ENCODE data around the gene ZNF609. TPM values are rescaled to one million over a fixed set of nuclear protein-coding genes. Genes with fewer than 3 reads are reported as not detected.
A peak's percentile ranks its signal among the peaks of the same experiment; 100 is the strongest.

Gene ZNF609
- total RNA-seq, 4 donors from 2014 or later = 18.6 to 40.1 (median 23.7) TPM

GRCh38 chr15:64701482-64702184 is 241.3 kb downstream of the ZNF609 start:
- TF ChIP-seq, protein P1, sequence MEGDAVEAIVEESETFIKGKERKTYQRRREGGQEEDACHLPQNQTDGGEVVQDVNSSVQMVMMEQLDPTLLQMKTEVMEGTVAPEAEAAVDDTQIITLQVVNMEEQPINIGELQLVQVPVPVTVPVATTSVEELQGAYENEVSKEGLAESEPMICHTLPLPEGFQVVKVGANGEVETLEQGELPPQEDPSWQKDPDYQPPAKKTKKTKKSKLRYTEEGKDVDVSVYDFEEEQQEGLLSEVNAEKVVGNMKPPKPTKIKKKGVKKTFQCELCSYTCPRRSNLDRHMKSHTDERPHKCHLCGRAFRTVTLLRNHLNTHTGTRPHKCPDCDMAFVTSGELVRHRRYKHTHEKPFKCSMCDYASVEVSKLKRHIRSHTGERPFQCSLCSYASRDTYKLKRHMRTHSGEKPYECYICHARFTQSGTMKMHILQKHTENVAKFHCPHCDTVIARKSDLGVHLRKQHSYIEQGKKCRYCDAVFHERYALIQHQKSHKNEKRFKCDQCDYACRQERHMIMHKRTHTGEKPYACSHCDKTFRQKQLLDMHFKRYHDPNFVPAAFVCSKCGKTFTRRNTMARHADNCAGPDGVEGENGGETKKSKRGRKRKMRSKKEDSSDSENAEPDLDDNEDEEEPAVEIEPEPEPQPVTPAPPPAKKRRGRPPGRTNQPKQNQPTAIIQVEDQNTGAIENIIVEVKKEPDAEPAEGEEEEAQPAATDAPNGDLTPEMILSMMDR (IDR thresholded peaks at IDR 0.05) = no peak
- TF ChIP-seq EP300 (IDR thresholded peaks at IDR 0.05) = no peak
- no peak for TF ChIP-seq POLR2A (IDR thresholded peaks at IDR 0.05)
- no peak for TF ChIP-seq POLR2AphosphoS5 (IDR thresholded peaks at IDR 0.05)
- whole genome bisulfite sequencing = 19% methylated on average over 5 of the region's 5 CpGs
- Histone ChIP-seq H3K27ac (peak overlapping the region; percentile 81), H3K4me1 (peaks cover 66% of the 10 kb centered on the region), H3K27me3 (no peaks in the 10 kb centered on the region), H3K4me3 (peak overlapping the region; percentile 93), H3K9me3 (no peaks in the 10 kb centered on the region), H3K36me3 (no peaks in the 10 kb centered on the region)
- no peak for DNase-seq (ENCODE audit: low spot score in 2 of 2)

DNA sequence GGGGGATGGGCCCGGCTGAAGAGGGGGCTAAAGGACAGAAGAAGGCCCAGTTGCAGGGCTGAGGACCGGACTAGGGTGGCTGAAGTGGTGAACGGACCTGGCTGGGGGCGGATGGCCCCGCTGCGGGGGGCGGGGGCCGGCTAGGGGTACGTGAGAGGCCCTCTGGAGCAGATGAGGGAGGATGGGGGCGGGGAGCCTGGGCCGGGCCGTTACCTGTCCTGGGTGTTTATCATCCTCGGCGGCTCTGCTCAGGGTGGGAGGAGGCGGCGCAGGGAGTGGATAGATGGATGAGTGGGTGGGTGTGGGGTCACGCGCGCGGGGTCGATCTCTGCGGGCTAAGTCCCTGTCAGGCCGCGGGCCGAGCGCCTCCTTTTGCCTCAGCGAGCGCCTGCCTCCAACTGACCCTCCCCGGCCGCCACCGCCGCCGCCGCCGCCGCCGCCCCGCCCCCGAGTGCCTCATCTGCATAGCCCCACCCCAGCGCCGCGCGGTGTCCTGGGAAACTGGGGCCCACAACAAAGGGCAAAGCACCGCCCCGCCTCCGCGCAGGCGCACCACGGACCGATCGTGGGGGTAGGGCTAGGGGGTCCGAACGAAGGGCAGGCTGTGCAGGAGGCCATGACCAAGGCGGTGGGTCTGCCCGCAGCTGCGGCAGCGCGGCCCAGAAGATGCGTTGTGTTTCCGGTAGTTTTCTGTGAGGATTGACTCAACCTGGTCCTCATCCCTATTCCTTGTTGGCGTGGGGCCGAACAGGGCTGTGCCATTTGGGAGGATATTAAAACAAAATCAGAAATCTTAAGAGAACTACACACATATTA is 242.6 kb downstream of the ZNF609 start:
- Histone ChIP-seq H3K27ac (peak overlapping the region; percentile 92), H3K4me1 (peaks cover 53% of the 10 kb centered on the region), H3K36me3 (no peaks in the 10 kb centered on the region), H3K9me3 (no peaks in the 10 kb centered on the region), H3K4me3 (peak overlapping the region; percentile 93), H3K27me3 (no peaks in the 10 kb centered on the region)
- under 1% methylated on average over 24 of the region's 62 CpGs for WGBS
- TF ChIP-seq, protein P1 (IDR thresholded peaks at IDR 0.05) = no peak
- peak in 1 of 3 donors; percentile 70 for TF ChIP-seq POLR2AphosphoS5 (IDR thresholded peaks at IDR 0.05)
- peak; percentile 98 for DNase-seq (ENCODE audit: low spot score in 2 of 2)

- H3K36me3 ChIP-seq = no peaks in the 10 kb centered on the region
- no peaks in the 10 kb centered on the region for H3K27me3 ChIP-seq
- H3K27ac ChIP-seq = peak overlapping the region; percentile 92
- peaks cover 47% of the 10 kb centered on the region for H3K4me1 ChIP-seq
- TF ChIP-seq, protein P1 (IDR thresholded peaks at IDR 0.05) = no peak
- TF ChIP-seq POLR2A (IDR thresholded peaks at IDR 0.05) (no peak), POLR2AphosphoS5 (IDR thresholded peaks at IDR 0.05) (no peak), EP300 (IDR thresholded peaks at IDR 0.05) (no peak)
- 34% methylated on average over 7 of the region's 7 CpGs for WGBS
- no peak for DNase-seq (ENCODE audit: low spot score in 2 of 2)
- peak overlapping the region; percentile 93 for H3K4me3 ChIP-seq
- no peaks in the 10 kb centered on the region for H3K9me3 ChIP-seq
These were observed 243.2 kb downstream of the ZNF609 start for GRCh38 chr15:64703632-64703959.

GRCh38 chr15:64705006-64705405 is 244.6 kb downstream of the ZNF609 start:
- Histone ChIP-seq H3K9me3 (no peaks in the 10 kb centered on the region), H3K36me3 (no peaks in the 10 kb centered on the region), H3K4me3 (no peak overlapping the region), H3K27ac (no peak overlapping the region), H3K27me3 (no peaks in the 10 kb centered on the region), H3K4me1 (peaks cover 33% of the 10 kb centered on the region)
- DNase-seq (ENCODE audit: low spot score in 2 of 2) = no peak
- TF ChIP-seq EP300 (IDR thresholded peaks at IDR 0.05) = no peak
- TF ChIP-seq, protein P1 (IDR thresholded peaks at IDR 0.05) = no peak
- TF ChIP-seq POLR2AphosphoS5 (IDR thresholded peaks at IDR 0.05) = no peak
- no peak for TF ChIP-seq POLR2A (IDR thresholded peaks at IDR 0.05)
- 90% methylated on average over 3 of the region's 3 CpGs for WGBS

Data from suprapubic skin (tissue), 4 donors.